IPS DF 6.9 (cell line): Measurements from ENCODE around the gene MRC2.
"Not testable (repeated sequence)": the region's sequence is repeated elsewhere in the genome, so short reads cannot be mapped to it uniquely, and the experiment has no call there.

Experiments
- DNase-seq: peaks from one replicate; pipeline ENCODE4 v3.0.0-alpha.2; 2013; ENCODE audit warnings: low read depth, low spot score
- H3K27ac ChIP-seq: one replicate; pipeline ENCODE4 v1.5.1; 2013; ENCODE audit warnings: low read length, control low read depth
- H3K27me3 ChIP-seq: 2 replicates; pipeline ENCODE4 v1.6.1; 2013; ENCODE audit warnings: mild to moderate bottlenecking, low read length; ENCODE audit not compliant: control insufficient read depth, insufficient read depth
- H3K36me3 ChIP-seq: 2 replicates; pipeline ENCODE4 v1.6.1; 2013; ENCODE audit warnings: low read length; ENCODE audit not compliant: control insufficient read depth, insufficient read depth
- H3K4me1 ChIP-seq: 2 replicates; pipeline ENCODE4 v1.6.1; 2013; ENCODE audit warnings: low read length; ENCODE audit not compliant: control insufficient read depth, insufficient read depth
- H3K4me3 ChIP-seq: 2 replicates; pipeline ENCODE4 v1.5.1; 2013; ENCODE audit warnings: mild to moderate bottlenecking, low read length
- H3K9me3 ChIP-seq: 2 replicates; pipeline ENCODE4 v1.6.1; 2013; ENCODE audit warnings: low read length, inconsistent platforms; ENCODE audit not compliant: control insufficient read depth, insufficient read depth
- WGBS: extraction: QIAGEN DNeasy Blood & Tissue Kit; methylation state at CpG from one replicate; pipeline ENCODE4 v1.1.7; 2013; ENCODE audit warnings: mixed read lengths, missing lambda C conversion rate; ENCODE audit not compliant: insufficient read length, insufficient coverage; 5-methylcytosine and 5-hydroxymethylcytosine counted together

MRC2 gene, protein sequence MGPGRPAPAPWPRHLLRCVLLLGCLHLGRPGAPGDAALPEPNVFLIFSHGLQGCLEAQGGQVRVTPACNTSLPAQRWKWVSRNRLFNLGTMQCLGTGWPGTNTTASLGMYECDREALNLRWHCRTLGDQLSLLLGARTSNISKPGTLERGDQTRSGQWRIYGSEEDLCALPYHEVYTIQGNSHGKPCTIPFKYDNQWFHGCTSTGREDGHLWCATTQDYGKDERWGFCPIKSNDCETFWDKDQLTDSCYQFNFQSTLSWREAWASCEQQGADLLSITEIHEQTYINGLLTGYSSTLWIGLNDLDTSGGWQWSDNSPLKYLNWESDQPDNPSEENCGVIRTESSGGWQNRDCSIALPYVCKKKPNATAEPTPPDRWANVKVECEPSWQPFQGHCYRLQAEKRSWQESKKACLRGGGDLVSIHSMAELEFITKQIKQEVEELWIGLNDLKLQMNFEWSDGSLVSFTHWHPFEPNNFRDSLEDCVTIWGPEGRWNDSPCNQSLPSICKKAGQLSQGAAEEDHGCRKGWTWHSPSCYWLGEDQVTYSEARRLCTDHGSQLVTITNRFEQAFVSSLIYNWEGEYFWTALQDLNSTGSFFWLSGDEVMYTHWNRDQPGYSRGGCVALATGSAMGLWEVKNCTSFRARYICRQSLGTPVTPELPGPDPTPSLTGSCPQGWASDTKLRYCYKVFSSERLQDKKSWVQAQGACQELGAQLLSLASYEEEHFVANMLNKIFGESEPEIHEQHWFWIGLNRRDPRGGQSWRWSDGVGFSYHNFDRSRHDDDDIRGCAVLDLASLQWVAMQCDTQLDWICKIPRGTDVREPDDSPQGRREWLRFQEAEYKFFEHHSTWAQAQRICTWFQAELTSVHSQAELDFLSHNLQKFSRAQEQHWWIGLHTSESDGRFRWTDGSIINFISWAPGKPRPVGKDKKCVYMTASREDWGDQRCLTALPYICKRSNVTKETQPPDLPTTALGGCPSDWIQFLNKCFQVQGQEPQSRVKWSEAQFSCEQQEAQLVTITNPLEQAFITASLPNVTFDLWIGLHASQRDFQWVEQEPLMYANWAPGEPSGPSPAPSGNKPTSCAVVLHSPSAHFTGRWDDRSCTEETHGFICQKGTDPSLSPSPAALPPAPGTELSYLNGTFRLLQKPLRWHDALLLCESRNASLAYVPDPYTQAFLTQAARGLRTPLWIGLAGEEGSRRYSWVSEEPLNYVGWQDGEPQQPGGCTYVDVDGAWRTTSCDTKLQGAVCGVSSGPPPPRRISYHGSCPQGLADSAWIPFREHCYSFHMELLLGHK (N-terminal part only)

DNA sequence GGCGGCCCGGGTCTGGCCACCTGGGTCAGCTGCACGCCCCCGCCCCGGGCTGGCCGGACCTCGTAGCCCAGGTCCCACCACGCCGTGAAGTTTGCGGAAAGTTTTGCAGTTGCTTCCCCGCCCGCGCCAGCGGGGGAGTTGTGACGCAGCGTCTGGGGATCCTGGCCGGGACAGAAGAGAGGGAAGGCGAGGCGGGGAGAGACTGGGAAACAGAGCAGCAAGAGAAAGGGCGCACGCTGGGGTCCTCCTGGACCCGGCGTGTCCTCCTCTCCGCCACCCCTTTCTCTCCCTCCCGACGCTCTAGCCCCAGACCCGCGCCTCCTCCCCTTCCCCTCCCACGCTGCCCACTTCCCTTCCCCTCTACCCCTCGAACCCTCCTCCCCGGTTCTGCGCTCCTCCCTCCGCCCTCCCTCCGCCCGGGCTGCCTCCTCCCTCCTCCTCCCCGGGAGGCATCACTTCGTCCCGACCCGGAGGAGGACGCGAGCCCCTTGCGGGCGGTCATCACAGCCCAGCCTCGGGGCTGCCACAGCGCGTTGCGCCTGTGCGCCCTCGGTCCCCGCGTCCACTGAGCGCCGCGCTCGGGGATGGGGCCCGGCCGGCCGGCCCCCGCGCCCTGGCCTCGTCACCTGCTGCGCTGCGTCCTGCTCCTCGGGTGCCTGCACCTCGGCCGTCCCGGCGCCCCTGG lies at the start of gene MRC2:
Gene MRC2 (plus strand): TSS at position 452 of the 685 bp plus-strand sequence. CDS start 133 bp downstream, at position 585.
- Histone ChIP-seq H3K27ac (no peak within 1 kb of the TSS), H3K9me3 (no peaks in the 10 kb centered on the region), H3K36me3 (no peaks in the 10 kb centered on the region), H3K4me3 (peak within 1 kb of the TSS; percentile 74), H3K4me1 (peaks cover 6% of the 10 kb centered on the region; the same call in 1 of the 2 replicates), H3K27me3 (no peaks in the 10 kb centered on the region)
- WGBS = no CpG with 5 or more reads among the region's 68 CpGs
- no peak for DNase-seq

DNA sequence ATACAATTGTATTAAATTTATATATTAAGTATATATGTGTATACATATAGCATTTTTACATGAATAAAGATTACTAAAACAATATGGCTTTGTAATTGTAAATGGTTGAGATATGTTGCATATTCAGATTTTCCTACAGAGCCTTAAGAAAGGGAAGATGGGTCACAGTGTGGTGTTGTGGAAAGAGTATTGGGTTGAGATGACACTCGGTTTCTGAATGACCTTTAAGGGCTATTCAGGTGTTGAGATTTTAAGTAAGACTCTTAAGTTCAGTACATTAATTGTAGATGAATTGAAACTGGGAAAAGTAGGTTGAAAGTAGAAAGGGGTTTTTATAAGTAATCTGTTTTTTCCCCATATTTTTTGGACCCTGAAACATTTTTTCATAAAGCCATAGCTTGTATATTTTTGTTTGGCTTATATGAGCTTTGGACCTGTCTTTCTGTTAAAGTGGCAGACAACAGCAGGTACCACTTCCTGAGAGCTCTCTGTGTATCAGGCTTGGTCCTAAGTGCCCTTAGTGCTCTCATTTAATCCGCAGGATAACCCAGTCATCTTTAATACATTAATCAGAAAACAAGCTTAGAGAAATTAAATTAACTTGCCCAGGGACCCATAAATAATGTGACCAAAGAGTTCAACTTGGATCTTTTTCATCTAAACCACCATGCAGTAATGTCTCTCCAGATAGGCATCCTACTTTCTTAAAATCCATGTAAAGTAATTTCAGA lies 48.5 kb upstream of the MRC2 start:
- WGBS = no CpG with 5 or more reads among the region's 2 CpGs
- Histone ChIP-seq H3K4me1 (no peaks in the 10 kb centered on the region), H3K27ac (no peak overlapping the region), H3K4me3 (no peak overlapping the region), H3K9me3 (no peaks in the 10 kb centered on the region), H3K27me3 (no peaks in the 10 kb centered on the region), H3K36me3 (0 out of 2 replicates have a peak, but pooled peaks cover 2% of the 10 kb centered on the region)
- no peak for DNase-seq

DNA sequence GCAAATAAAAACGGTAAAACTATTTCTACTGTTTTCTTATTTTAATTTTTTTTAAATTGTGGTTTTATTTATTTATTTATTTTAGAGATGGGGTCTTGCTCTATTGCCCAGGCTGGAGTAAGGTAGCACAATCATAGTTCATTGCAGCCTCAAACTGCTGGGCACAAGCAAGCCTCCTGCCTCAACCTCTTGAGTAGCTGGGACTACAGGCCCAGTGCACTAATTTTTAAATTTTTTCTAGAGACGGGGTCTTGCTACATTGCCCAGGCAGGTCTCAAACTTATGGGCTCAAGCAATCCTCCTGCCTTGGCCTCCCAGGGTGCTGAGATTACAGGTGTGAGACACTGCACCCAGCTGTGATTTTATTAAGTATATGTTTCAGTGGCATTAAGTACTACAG lies 46.5 kb upstream of the MRC2 start:
- Histone ChIP-seq H3K9me3 (no peaks in the 10 kb centered on the region), H3K27me3 (no peaks in the 10 kb centered on the region), H3K36me3 (0 out of 2 replicates have a peak, but pooled peaks cover 2% of the 10 kb centered on the region), H3K4me3 (no peak overlapping the region), H3K27ac (no peak overlapping the region), H3K4me1 (no peaks in the 10 kb centered on the region)
- DNase-seq = no peak
- WGBS = no CpG with 5 or more reads among the region's 2 CpGs

DNA sequence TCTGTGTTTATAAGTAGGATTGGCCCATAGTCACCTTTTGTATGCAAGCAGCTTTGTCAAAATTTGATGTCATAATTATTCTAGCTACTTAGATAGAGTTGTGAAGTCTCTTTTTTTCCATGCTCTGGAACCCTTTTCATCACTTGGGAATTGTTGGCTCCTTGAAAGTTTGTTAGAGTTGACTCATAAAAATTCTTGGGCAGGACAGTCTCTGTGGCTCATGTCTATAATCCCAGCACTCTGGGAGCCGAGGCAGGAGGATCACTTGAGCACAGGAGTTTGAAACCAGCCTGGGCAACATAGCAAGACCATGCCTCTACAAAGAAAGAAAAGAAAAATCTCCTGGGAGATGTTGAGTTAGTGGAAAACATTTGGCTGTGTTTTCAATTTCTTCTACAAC lies 45.7 kb upstream of the MRC2 start:
- WGBS = no CpG with 5 or more reads among the region's 1 CpG
- H3K4me3 ChIP-seq = no peak overlapping the region
- H3K27ac ChIP-seq = no peak overlapping the region
- DNase-seq = no peak
- no peaks in the 10 kb centered on the region for H3K9me3 ChIP-seq
- H3K4me1 ChIP-seq = no peaks in the 10 kb centered on the region
- 0 out of 2 replicates have a peak, but pooled peaks cover 2% of the 10 kb centered on the region for H3K36me3 ChIP-seq
- no peaks in the 10 kb centered on the region for H3K27me3 ChIP-seq

DNA sequence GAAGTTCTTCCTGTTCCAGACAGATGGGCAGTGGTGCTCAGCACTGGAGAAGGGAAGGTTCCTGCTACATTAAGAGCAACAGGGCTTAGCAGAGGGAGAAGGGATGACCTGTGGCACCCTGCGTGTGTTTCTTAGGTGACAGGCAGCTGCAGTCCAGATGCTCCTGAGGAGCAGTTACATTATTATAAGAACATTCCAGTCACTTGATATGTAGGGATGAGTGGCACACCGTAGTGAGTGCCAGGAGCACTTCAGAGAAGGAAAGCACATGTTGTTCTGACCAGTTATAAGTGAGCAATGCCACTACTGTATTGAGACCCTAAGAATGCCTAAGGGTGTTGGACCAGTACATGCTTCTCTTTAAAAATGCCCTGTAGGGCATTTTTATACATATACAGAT lies 39.9 kb upstream of the MRC2 start:
- Histone ChIP-seq H3K27ac (no peak overlapping the region), H3K9me3 (no peaks in the 10 kb centered on the region), H3K27me3 (no peaks in the 10 kb centered on the region), H3K36me3 (no peaks in the 10 kb centered on the region), H3K4me3 (no peak overlapping the region), H3K4me1 (no peaks in the 10 kb centered on the region)
- DNase-seq = no peak
- WGBS = no CpG with 5 or more reads among the region's 2 CpGs

DNA sequence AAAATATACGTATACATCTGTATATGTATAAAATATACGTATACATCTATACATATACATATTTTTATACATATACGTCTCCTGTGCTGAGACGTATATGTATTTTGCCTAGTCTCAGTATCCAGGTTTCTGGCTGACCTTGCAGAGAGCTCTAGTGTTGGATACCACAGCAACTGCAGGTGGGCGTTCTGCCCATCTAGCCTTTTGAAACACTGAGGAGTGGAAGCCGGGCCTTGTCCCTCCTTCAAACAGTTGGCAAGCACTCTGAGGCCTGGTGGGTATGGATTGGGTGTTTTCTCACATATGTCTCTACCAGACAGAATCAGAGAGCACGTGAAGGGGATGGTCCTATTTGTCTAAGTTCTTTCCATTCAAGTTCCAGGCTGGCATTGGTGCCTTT lies 39.4 kb upstream of the MRC2 start:
- H3K9me3 ChIP-seq = no peaks in the 10 kb centered on the region
- no peak overlapping the region for H3K27ac ChIP-seq
- no peaks in the 10 kb centered on the region for H3K4me1 ChIP-seq
- no peaks in the 10 kb centered on the region for H3K27me3 ChIP-seq
- H3K4me3 ChIP-seq = no peak overlapping the region
- no peak for DNase-seq
- no CpG with 5 or more reads among the region's 7 CpGs for WGBS
- H3K36me3 ChIP-seq = no peaks in the 10 kb centered on the region

DNA sequence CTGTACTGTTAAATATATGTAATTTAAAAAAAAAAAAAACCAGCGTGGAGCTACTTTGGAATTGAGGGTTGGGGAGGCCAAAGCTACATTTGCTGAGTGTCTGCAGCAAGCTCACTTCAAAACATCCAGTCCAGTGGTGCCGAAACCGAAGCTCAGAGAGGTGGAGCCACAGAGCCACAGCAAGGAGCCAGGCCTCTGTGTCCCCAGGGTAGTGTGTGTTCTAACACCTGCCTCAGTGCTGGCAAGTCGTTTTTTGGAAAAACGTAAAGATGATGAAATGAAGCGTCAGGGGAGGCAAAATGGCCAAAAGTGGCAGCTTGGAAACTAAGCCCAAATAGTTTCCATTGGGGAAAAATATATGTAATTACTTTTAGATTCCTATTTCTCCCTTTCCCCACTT lies 36.1 kb upstream of the MRC2 start:
- no CpG with 5 or more reads among the region's 6 CpGs for WGBS
- no peaks in the 10 kb centered on the region for H3K9me3 ChIP-seq
- H3K27me3 ChIP-seq = no peaks in the 10 kb centered on the region
- no peak for DNase-seq
- H3K4me3 ChIP-seq = no peak overlapping the region
- H3K36me3 ChIP-seq = no peaks in the 10 kb centered on the region
- H3K27ac ChIP-seq = no peak overlapping the region
- H3K4me1 ChIP-seq = no peaks in the 10 kb centered on the region

DNA sequence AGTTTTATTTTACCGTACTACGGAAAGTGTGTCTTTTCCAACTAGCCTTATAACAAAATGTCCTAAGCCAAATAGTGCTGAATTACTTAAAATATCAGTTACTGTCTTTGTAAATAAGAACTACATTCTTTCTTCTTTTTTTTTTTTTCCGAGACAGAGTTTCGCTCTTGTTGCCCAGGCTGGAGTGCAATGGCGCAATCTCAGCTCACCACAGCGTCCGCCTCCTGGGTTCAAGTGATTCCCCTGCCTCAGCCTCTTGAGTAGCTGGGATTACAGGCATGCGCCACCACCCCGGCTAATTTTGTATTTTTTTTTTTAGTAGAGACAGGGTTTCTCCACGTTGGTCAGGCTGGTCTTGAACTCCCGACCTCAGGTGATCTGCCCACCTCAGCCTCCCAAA lies 35.6 kb upstream of the MRC2 start:
- not testable (repeated sequence) for H3K4me3 ChIP-seq, H3K27ac ChIP-seq, DNase-seq, H3K36me3 ChIP-seq, H3K9me3 ChIP-seq, H3K4me1 ChIP-seq, H3K27me3 ChIP-seq
- no CpG with 5 or more reads among the region's 11 CpGs for WGBS

DNA sequence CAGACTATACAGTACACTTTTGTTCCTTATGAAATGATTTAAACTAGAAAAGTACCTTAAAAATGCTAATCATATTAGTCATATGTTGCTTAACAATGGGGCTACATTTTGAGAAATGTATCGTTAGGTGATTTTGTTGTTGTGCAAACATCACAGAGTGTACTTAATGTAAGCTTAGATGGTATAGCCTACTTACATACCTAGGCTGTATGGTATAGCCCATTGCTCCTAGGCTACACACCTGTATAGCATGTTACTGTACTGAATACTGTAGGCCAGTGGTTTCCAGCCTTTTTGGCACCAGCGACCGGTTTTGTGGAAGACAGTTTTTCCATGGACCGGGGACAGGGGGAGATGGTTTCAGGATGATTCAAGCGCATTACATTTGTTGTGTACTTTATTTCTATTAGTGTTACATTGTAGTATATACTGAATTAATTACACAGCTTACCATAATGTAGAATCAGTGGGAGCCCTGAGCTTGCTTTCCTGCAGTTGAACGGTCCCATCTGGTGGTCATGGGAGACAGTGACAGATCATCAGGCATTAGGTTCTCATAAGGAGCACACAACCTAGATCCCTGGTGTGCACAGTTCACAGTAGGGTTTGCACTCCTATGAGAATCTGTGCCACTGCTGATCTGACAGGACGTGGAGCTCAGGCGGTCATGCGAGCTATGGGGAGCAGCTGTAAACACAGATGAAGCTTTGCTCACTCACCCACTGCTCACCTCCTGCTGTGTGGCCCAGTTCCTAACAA lies 35.0 kb upstream of the MRC2 start:
- Histone ChIP-seq H3K36me3 (peaks cover 2% of the 10 kb centered on the region; the same call in 1 of the 2 replicates), H3K9me3 (no peaks in the 10 kb centered on the region), H3K4me1 (no peaks in the 10 kb centered on the region), H3K27ac (no peak overlapping the region), H3K4me3 (no peak overlapping the region), H3K27me3 (no peaks in the 10 kb centered on the region)
- no CpG with 5 or more reads among the region's 9 CpGs for WGBS
- DNase-seq = no peak
